Testis (tissue), 3 donors: ENCODE data around the gene SLC17A7. TPM values are rescaled to one million over a fixed set of nuclear protein-coding genes. Genes with fewer than 3 reads are reported as not detected.

Source experiments
- DNase-seq: peaks from one replicate; pipeline ENCODE4 v3.0.0-alpha.2; 2019
- H3K27ac ChIP-seq, 2 donors: fragments of 200-600 bp; sonication (generic); one replicate each; pipeline ENCODE4 v1.5.1; 2019
- H3K27me3 ChIP-seq: fragments of 200-600 bp; sonication (generic); one replicate; pipeline ENCODE4 v1.5.1; 2019
- H3K36me3 ChIP-seq: fragments of 200-600 bp; sonication (generic); one replicate; pipeline ENCODE4 v1.5.1; 2017; ENCODE audit warnings: low read depth; ENCODE audit errors: missing control alignments
- H3K4me1 ChIP-seq: fragments of 200-600 bp; sonication (generic); one replicate; pipeline ENCODE4 v1.5.1; 2019
- H3K4me3 ChIP-seq, 2 donors: fragments of 200-600 bp; sonication (generic); one replicate each; pipeline ENCODE4 v1.5.1; 2017 to 2019
- H3K9me3 ChIP-seq: fragments of 200-600 bp; sonication (generic); one replicate; pipeline ENCODE4 v1.5.1; 2017
- POLR2A ChIP-seq: fragments of 450-650 bp; IDR thresholded peaks from one replicate; pipeline ENCODE4 v1.6.1; 2017; ENCODE audit warnings: antibody characterized with exemption, mild to moderate bottlenecking, moderate library complexity
- whole genome bisulfite sequencing, 2 donors: methylation state at CpG; one replicate each; pipeline ENCODE4 v1.1.5; 2018; 5-methylcytosine and 5-hydroxymethylcytosine counted together
- intact Hi-C: fragments of 100-400 bp; cut with DNase I; formaldehyde crosslinking; loops from one replicate; pipeline ENCODE4 v1.15.1; 2023; ENCODE audit warnings: low total_unique reads
- polyA plus RNA-seq: library from polyadenylated mRNA; stranded (reverse); fragments of 350-450 nt; fragmentation: Illumina TruSeq; extraction: RNeasy Lipid Tissue Mini Kit (QIAGEN cat#74804); gene quantifications from one replicate; pipeline ENCODE4 v1.2.3, GENCODE V29; 2014; ENCODE audit warnings: low read depth, low replicate concordance; ENCODE audit not compliant: insufficient read depth
- total RNA-seq, 2 donors: library from RNA; depleted of rRNA; stranded (reverse); fragments of >200 nt; gene quantifications; one replicate each; pipeline ENCODE4 v1.2.3, GENCODE V29; 2016
- TF ChIP-seq, protein P1 (sequence below), 3 experiments: fragments of 450-650 bp in 2 of 3; fragments of 200-600 bp in 1 of 3; sonication (generic) in 1 of 3; IDR thresholded peaks; one replicate each; pipeline ENCODE4 v1.5.1; 2016 to 2019; ENCODE audit warnings: antibody characterized with exemption in 3 of 3, mild to moderate bottlenecking in 2 of 3, moderate library complexity in 1 of 3

The SLC17A7 gene
- total and polyA plus RNA-seq, 3 donors from 2014 or later, result 2.2 to 3.2 (median 2.7) TPM

GRCh38 chr19:49398001-49398615 is 43.2 kb downstream of the SLC17A7 start:
- DNase-seq, result no peak
- Histone ChIP-seq H3K36me3 (no peaks in the 10 kb centered on the region), H3K27ac (no peak overlapping the region), H3K4me3 (no peak overlapping the region), H3K27me3 (no peaks in the 10 kb centered on the region), H3K9me3 (no peaks in the 10 kb centered on the region), H3K4me1 (no peaks in the 10 kb centered on the region)
- intact Hi-C loops, result loop anchor here (10.0 kb wide), 1 partner anchor 47 kb away; the partner anchor contains the start of gene SLC17A7
- TF ChIP-seq POLR2A, result no peak
- TF ChIP-seq, protein P1, sequence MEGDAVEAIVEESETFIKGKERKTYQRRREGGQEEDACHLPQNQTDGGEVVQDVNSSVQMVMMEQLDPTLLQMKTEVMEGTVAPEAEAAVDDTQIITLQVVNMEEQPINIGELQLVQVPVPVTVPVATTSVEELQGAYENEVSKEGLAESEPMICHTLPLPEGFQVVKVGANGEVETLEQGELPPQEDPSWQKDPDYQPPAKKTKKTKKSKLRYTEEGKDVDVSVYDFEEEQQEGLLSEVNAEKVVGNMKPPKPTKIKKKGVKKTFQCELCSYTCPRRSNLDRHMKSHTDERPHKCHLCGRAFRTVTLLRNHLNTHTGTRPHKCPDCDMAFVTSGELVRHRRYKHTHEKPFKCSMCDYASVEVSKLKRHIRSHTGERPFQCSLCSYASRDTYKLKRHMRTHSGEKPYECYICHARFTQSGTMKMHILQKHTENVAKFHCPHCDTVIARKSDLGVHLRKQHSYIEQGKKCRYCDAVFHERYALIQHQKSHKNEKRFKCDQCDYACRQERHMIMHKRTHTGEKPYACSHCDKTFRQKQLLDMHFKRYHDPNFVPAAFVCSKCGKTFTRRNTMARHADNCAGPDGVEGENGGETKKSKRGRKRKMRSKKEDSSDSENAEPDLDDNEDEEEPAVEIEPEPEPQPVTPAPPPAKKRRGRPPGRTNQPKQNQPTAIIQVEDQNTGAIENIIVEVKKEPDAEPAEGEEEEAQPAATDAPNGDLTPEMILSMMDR (IDR thresholded peaks at IDR 0.05), result no peak
- WGBS, 2 donors, result 81 to 82% methylated on average over 9 to 11 of the region's 11 CpGs

- no peak overlapping the region for H3K27ac ChIP-seq
- no peaks in the 10 kb centered on the region for H3K4me1 ChIP-seq
- no peaks in the 10 kb centered on the region for H3K27me3 ChIP-seq
- 86% methylated on average over 8 of the region's 8 CpGs for WGBS, 2 donors
- no peak overlapping the region for H3K4me3 ChIP-seq
- intact Hi-C loops, result loop anchor here (10.0 kb wide), 1 partner anchor 48 kb away; the partner anchor contains the start of gene SLC17A7
- no peaks in the 10 kb centered on the region for H3K9me3 ChIP-seq
- DNase-seq, result no peak
- TF ChIP-seq POLR2A, result no peak
- TF ChIP-seq, protein P1 (IDR thresholded peaks at IDR 0.05), result no peak
- H3K36me3 ChIP-seq, result no peaks in the 10 kb centered on the region
Observed at GRCh38 chr19:49396738-49397505, 44.4 kb downstream of the SLC17A7 start.

DNA sequence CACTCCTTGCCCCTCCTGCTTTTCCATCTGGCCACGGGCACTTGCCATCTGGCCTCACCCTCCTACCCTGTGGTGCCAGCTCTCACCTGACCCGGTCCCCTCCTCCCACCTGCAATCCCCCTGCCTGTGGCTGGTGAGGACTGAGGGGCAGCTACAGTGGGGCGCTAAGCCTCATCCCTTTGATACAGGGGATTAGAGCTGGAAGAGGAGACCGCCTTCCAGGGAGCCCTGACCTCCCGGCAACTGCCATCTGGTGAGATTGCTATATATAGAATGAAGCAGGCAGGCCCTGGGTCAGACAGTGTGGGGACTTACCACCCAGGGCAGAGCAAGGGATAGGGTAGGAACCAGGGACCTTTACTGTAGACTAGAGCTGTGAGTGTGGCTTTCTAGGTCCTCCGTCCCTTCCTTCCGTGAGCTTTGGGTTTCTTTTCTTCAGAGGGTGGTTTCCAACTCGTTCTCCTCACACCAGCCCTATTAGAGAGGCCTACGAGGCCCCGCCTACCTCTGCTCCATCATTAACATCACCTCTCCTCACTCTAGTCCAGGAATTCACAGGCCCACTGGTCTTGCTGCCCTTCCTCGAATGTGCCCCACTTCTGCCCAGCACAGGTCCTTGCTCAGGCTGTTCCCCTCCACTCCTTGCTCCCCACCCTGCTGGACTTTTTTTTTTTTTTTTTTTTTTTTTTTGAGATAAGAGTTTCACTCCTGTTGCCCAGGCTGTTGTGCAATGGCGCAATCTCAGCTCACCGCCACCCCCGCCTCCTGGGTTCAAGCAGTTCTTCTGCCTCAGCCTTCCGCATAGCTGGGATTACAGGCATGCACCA is 45.5 kb downstream of the SLC17A7 start:
- no peak for TF ChIP-seq POLR2A
- TF ChIP-seq, protein P1 (IDR thresholded peaks at IDR 0.05), result no peak
- DNase-seq, result no peak
- Histone ChIP-seq H3K4me1 (no peaks in the 10 kb centered on the region), H3K4me3 (no peak overlapping the region), H3K27ac (no peak overlapping the region), H3K9me3 (no peaks in the 10 kb centered on the region), H3K36me3 (no peaks in the 10 kb centered on the region), H3K27me3 (no peaks in the 10 kb centered on the region)
- intact Hi-C loops, result loop anchor here (10.0 kb wide), 1 partner anchor 49 kb away; the partner anchor contains the start of gene SLC17A7
- WGBS, 2 donors, result 83 to 86% methylated on average over 15 of the region's 15 CpGs

GRCh38 chr19:49393881-49394280 is 47.4 kb downstream of the SLC17A7 start:
- no peak for DNase-seq
- intact Hi-C loops, result loop anchor here (10.0 kb wide), 1 partner anchor 51 kb away; the partner anchor contains the start of gene SLC17A7
- no peak overlapping the region for H3K27ac ChIP-seq
- no peaks in the 10 kb centered on the region for H3K9me3 ChIP-seq
- WGBS, 2 donors, result 62 to 67% methylated on average over 4 to 5 of the region's 5 CpGs
- H3K4me1 ChIP-seq, result no peaks in the 10 kb centered on the region
- H3K36me3 ChIP-seq, result no peaks in the 10 kb centered on the region
- no peak overlapping the region for H3K4me3 ChIP-seq
- TF ChIP-seq, protein P1 (IDR thresholded peaks at IDR 0.05), result no peak
- no peak for TF ChIP-seq POLR2A
- H3K27me3 ChIP-seq, result no peaks in the 10 kb centered on the region
